K562 (cell line): ENCODE measurements around the gene RAB31. TPM values are rescaled to one million over a fixed set of nuclear protein-coding genes. Genes with fewer than 3 reads are reported as not detected.

Experiments used
- CAMTA2 ChIP-seq: fragments of 250-450 bp; sonication (Bioruptor Pico); conservative IDR thresholded peaks from 2 replicates; pipeline ENCODE4 v1.5.1; 2022
- DNMT1 ChIP-seq: fragments of 450-650 bp; IDR thresholded peaks from 2 replicates; pipeline ENCODE4 v1.6.1; 2016; ENCODE audit warnings: antibody characterized with exemption, mild to moderate bottlenecking
- FOXK2 ChIP-seq, 2 experiments: fragments of 450-650 bp; IDR thresholded peaks in 1 of 2; conservative IDR thresholded peaks in 1 of 2; 2 replicates each; pipeline ENCODE4 v1.6.1; 2016; ENCODE audit warnings: low read depth in 2 of 2, mild to moderate bottlenecking in 1 of 2
- NONO ChIP-seq, 2 experiments: fragments of 200-400 bp in 1 of 2; fragments of 450-650 bp in 1 of 2; formaldehyde crosslinking in 1 of 2; IDR thresholded peaks; 2 replicates each; pipeline ENCODE4 v1.6.1; 2017; ENCODE audit warnings: low read depth in 2 of 2, mild to moderate bottlenecking in 2 of 2, moderate library complexity in 2 of 2, low read length in 1 of 2
- SMARCC2 ChIP-seq: fragments of 450-650 bp; IDR thresholded peaks from 2 replicates; pipeline ENCODE4 v1.6.1; 2017; ENCODE audit warnings: antibody characterized with exemption, moderate library complexity, mild to moderate bottlenecking, low read depth
- TBL1XR1 ChIP-seq, 2 experiments: IDR thresholded peaks; 2 replicates each; pipeline ENCODE4 v1.6.1; 2012; ENCODE audit warnings: improper control_type of control experiment in 2 of 2, low read length in 2 of 2, mild to moderate bottlenecking in 1 of 2
- TEAD4 ChIP-seq, 2 experiments: sonication (generic) in 1 of 2; formaldehyde crosslinking in 1 of 2; IDR thresholded peaks; 2 replicates each; pipeline versions ENCODE4 v1.6.1 to v1.8.0; 2012 to 2022; ENCODE audit warnings: borderline replicate concordance in 1 of 2, inconsistent platforms in 1 of 2, low read length in 1 of 2, mild to moderate bottlenecking in 1 of 2, missing genetic modification reagents in 1 of 2
- ZFPM2 ChIP-seq: fragments of 250-450 bp; sonication (Bioruptor Pico); IDR thresholded peaks from 2 replicates; pipeline ENCODE4 v1.5.1; 2022; ENCODE audit warnings: mild to moderate bottlenecking
- ZNF830 ChIP-seq: fragments of 250-450 bp; sonication (Bioruptor Pico); IDR thresholded peaks from 2 replicates; pipeline ENCODE4 v1.5.0; 2021; ENCODE audit warnings: mild to moderate bottlenecking
- ZSCAN32 ChIP-seq: fragments of 450-650 bp; formaldehyde crosslinking; IDR thresholded peaks from 2 replicates; pipeline ENCODE4 v1.4.0; 2020; ENCODE audit warnings: mild to moderate bottlenecking, moderate library complexity
- polyA plus RNA-seq, 8 experiments: library from polyadenylated mRNA; depleted of rRNA in 4 of 8; stranded (reverse) in 5 of 8; unstranded in 3 of 8; fragments of >200 nt; fragmentation: Nextera tagmentation in 2 of 8; fragmentation: Illumina TruSeq in 1 of 8; extraction: Ambion mirVana in 2 of 8; extraction: Trizol in 1 of 8; gene quantifications; 2 replicates each; pipeline versions ENCODE4 v1.2.1 to v1.2.3, GENCODE V29; 2011 to 2014; ENCODE audit warnings: inconsistent platforms in 1 of 8, missing spikeins in 1 of 8
- total RNA-seq, 7 experiments: library from RNA; depleted of rRNA in 6 of 7; stranded (reverse); fragments of >200 nt in 6 of 7; fragmentation: Illumina TruSeq in 2 of 7; extraction: Trizol in 2 of 7; gene quantifications; 2 replicates each; pipeline versions ENCODE4 v1.2.1 to v1.2.3, GENCODE V29; 2011 to 2021; ENCODE audit warnings: low replicate concordance in 1 of 7
- TF ChIP-seq, protein P1 (sequence below): fragments of 200-800 bp; sonication (Bioruptor generic); IDR thresholded peaks from 2 replicates; pipeline ENCODE4 v1.6.1; 2017; ENCODE audit warnings: missing genetic modification characterization, missing compliant biosample characterization
- TF ChIP-seq, protein P2 (sequence below), 2 experiments: fragments of 200-800 bp in 1 of 2; sonication (Bioruptor generic) in 1 of 2; sonication (generic) in 1 of 2; formaldehyde crosslinking in 1 of 2; IDR thresholded peaks in 1 of 2; conservative IDR thresholded peaks in 1 of 2; 2 replicates each; pipeline versions ENCODE4 v1.5.0 to v1.6.1; 2016 to 2020; ENCODE audit warnings: missing compliant biosample characterization in 1 of 2, missing genetic modification characterization in 1 of 2, missing genetic modification reagents in 1 of 2
- TF ChIP-seq, protein P3 (sequence below): fragments of 450-650 bp; IDR thresholded peaks from 2 replicates; pipeline ENCODE4 v1.6.1; 2016; ENCODE audit warnings: low read depth, mild to moderate bottlenecking, moderate library complexity
- TF ChIP-seq, protein P4 (sequence below): fragments of 250-450 bp; sonication (Bioruptor Pico); IDR thresholded peaks from 2 replicates; pipeline ENCODE4 v1.4.0; 2020; ENCODE audit warnings: mild to moderate bottlenecking, moderate library complexity
- TF ChIP-seq, protein P5 (sequence below): fragments of 250-450 bp; sonication (Bioruptor Pico); IDR thresholded peaks from 2 replicates; pipeline ENCODE4 v1.4.0; 2020; ENCODE audit warnings: mild to moderate bottlenecking, moderate library complexity, borderline replicate concordance

The RAB31 gene
- total and polyA plus RNA-seq, 9 of the 15 experiments (the other 6 are each of a cell fraction or from before 2014, with no cell fraction given), result 20.7 to 70.4 (median 41.3) TPM

DNA sequence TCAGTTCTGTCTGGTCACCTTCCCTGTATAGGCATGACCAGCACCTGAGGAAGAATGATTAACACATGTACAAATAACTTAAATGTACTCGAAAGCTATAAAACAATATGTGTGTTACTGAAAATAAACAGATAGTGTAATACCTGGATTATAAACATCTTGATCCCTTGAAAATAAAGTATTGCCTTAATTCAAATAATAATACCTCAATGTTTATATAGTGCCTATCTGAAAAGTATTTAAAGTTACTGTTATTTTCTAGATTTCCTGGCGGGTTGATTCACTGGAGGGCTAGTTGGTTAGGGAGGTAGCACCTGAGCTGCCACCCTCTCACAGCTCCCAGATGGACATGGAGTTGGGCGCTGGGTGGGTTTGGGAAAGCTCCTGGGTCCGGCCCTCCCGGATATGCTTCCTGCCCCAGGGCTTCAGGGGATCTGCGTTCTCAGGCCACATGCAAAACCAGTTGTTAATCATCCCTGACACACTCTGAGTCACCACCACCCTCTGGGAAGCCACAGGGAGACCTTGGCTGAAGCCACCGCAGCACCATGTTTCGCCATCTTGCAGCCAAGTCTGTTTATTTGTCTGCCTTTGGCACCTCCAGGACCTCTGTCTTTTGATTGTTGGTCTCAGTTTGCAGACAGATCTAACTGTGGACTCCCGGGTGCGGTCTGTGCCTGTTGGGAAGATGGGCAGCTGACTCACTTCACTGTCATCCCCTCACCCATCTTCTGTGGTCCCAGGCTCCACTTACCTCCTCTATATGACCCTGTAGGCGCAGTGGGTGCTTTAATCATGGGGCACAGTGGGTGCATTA, 35.3 kb downstream of the RAB31 start (continued):
- TF ChIP-seq, protein P1, sequence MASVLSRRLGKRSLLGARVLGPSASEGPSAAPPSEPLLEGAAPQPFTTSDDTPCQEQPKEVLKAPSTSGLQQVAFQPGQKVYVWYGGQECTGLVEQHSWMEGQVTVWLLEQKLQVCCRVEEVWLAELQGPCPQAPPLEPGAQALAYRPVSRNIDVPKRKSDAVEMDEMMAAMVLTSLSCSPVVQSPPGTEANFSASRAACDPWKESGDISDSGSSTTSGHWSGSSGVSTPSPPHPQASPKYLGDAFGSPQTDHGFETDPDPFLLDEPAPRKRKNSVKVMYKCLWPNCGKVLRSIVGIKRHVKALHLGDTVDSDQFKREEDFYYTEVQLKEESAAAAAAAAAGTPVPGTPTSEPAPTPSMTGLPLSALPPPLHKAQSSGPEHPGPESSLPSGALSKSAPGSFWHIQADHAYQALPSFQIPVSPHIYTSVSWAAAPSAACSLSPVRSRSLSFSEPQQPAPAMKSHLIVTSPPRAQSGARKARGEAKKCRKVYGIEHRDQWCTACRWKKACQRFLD (CRISPR knock-in tag), result peak; percentile 93
- TF ChIP-seq DNMT1 (no peak), TEAD4 (IDR thresholded peaks at IDR 0.05; ENCODE audit: low read length) (peak; percentile 45), TEAD4 (CRISPR knock-in tag; IDR thresholded peaks at IDR 0.05; ENCODE audit: borderline replicate concordance) (no peak), TBL1XR1 (IDR thresholded peaks at IDR 0.05; ENCODE audit: low read length in 2 of 2) (peak in 1 of 2 experiments; percentile 55; a peak in 2 of 4 replicates), CAMTA2 (no peak), SMARCC2 (peak; percentile 82), NONO (IDR thresholded peaks at IDR 0.05; ENCODE audit: low read depth in 2 of 2, low read length in 1 of 2) (0 out of 4 replicates have a peak, but pooled peaks of 1 of the 2 experiments have one; percentile 21), FOXK2 (conservative IDR thresholded peaks at IDR 0.05 in 1 of 2, IDR thresholded peaks at IDR 0.05 in 1 of 2; ENCODE audit: low read depth in 2 of 2) (peak in 1 of 2 experiments; percentile 38; a peak in 1 of 4 replicates), ZFPM2 (no peak), ZSCAN32 (CRISPR knock-in tag) (no peak), ZNF830 (CRISPR knock-in tag) (0 out of 2 replicates have a peak, but pooled peaks have one; percentile 19)
- TF ChIP-seq, protein P2, sequence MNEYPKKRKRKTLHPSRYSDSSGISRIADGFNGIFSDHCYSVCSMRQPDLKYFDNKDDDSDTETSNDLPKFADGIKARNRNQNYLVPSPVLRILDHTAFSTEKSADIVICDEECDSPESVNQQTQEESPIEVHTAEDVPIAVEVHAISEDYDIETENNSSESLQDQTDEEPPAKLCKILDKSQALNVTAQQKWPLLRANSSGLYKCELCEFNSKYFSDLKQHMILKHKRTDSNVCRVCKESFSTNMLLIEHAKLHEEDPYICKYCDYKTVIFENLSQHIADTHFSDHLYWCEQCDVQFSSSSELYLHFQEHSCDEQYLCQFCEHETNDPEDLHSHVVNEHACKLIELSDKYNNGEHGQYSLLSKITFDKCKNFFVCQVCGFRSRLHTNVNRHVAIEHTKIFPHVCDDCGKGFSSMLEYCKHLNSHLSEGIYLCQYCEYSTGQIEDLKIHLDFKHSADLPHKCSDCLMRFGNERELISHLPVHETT (CRISPR knock-in tag; conservative IDR thresholded peaks at IDR 0.05 in 1 of 2, IDR thresholded peaks at IDR 0.05 in 1 of 2), result peak in 1 of 2 experiments; percentile 77; a peak in 1 of 4 replicates
- TF ChIP-seq, protein P3, sequence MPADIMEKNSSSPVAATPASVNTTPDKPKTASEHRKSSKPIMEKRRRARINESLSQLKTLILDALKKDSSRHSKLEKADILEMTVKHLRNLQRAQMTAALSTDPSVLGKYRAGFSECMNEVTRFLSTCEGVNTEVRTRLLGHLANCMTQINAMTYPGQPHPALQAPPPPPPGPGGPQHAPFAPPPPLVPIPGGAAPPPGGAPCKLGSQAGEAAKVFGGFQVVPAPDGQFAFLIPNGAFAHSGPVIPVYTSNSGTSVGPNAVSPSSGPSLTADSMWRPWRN, result no peak
- TF ChIP-seq, protein P4, sequence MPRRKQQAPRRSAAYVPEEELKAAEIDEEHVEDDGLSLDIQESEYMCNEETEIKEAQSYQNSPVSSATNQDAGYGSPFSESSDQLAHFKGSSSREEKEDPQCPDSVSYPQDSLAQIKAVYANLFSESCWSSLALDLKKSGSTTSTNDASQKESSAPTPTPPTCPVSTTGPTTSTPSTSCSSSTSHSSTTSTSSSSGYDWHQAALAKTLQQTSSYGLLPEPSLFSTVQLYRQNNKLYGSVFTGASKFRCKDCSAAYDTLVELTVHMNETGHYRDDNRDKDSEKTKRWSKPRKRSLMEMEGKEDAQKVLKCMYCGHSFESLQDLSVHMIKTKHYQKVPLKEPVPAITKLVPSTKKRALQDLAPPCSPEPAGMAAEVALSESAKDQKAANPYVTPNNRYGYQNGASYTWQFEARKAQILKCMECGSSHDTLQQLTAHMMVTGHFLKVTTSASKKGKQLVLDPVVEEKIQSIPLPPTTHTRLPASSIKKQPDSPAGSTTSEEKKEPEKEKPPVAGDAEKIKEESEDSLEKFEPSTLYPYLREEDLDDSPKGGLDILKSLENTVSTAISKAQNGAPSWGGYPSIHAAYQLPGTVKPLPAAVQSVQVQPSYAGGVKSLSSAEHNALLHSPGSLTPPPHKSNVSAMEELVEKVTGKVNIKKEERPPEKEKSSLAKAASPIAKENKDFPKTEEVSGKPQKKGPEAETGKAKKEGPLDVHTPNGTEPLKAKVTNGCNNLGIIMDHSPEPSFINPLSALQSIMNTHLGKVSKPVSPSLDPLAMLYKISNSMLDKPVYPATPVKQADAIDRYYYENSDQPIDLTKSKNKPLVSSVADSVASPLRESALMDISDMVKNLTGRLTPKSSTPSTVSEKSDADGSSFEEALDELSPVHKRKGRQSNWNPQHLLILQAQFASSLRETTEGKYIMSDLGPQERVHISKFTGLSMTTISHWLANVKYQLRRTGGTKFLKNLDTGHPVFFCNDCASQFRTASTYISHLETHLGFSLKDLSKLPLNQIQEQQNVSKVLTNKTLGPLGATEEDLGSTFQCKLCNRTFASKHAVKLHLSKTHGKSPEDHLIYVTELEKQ (CRISPR knock-in tag), result 0 out of 2 replicates have a peak, but pooled peaks have one; percentile 33
- TF ChIP-seq, protein P5, sequence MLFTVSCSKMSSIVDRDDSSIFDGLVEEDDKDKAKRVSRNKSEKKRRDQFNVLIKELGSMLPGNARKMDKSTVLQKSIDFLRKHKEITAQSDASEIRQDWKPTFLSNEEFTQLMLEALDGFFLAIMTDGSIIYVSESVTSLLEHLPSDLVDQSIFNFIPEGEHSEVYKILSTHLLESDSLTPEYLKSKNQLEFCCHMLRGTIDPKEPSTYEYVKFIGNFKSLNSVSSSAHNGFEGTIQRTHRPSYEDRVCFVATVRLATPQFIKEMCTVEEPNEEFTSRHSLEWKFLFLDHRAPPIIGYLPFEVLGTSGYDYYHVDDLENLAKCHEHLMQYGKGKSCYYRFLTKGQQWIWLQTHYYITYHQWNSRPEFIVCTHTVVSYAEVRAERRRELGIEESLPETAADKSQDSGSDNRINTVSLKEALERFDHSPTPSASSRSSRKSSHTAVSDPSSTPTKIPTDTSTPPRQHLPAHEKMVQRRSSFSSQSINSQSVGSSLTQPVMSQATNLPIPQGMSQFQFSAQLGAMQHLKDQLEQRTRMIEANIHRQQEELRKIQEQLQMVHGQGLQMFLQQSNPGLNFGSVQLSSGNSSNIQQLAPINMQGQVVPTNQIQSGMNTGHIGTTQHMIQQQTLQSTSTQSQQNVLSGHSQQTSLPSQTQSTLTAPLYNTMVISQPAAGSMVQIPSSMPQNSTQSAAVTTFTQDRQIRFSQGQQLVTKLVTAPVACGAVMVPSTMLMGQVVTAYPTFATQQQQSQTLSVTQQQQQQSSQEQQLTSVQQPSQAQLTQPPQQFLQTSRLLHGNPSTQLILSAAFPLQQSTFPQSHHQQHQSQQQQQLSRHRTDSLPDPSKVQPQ, result peak; percentile 45; the same call in 1 of the 2 replicates
